Spleen (tissue), 11 donors: Measurements from ENCODE around the gene ATG7. TPM values are rescaled to one million over a fixed set of nuclear protein-coding genes. Genes with fewer than 3 reads are reported as not detected.

Source experiments
- DNase-seq: peaks from one replicate; pipeline ENCODE4 v3.0.0-alpha.2; 2020
- H3K27ac ChIP-seq, 8 donors: fragments of 200-600 bp; sonication (generic) in 7 of 8; 1 replicate in 4 of 8; 2 replicates in 4 of 8; pipeline versions ENCODE4 v1.5.0 to v1.8.0; 2016 to 2021; ENCODE audit warnings: inconsistent platforms in 4 of 8, mild to moderate bottlenecking in 4 of 8, moderate library complexity in 1 of 8
- H3K27me3 ChIP-seq, 7 donors: fragments of 200-600 bp; sonication (generic) in 6 of 7; replicated peaks in 1 of 7; 1 replicate in 4 of 7; 2 replicates in 3 of 7; pipeline versions ENCODE4 v1.5.0 to v1.8.0; 2016 to 2021; ENCODE audit warnings: inconsistent platforms in 3 of 7, mild to moderate bottlenecking in 1 of 7
- H3K36me3 ChIP-seq, 6 donors: fragments of 200-600 bp; sonication (generic) in 5 of 6; 1 replicate in 4 of 6; 2 replicates in 2 of 6; pipeline versions ENCODE4 v1.5.0 to v1.8.0; 2016 to 2021; ENCODE audit warnings: inconsistent platforms in 2 of 6
- H3K4me1 ChIP-seq, 6 donors: fragments of 200-600 bp; sonication (generic) in 5 of 6; 1 replicate in 3 of 6; 2 replicates in 3 of 6; pipeline versions ENCODE4 v1.5.0 to v1.8.0; 2016 to 2021; ENCODE audit warnings: inconsistent platforms in 3 of 6
- H3K4me3 ChIP-seq, 8 donors: fragments of 200-600 bp; sonication (generic) in 7 of 8; 1 replicate in 4 of 8; 2 replicates in 4 of 8; pipeline versions ENCODE4 v1.5.0 to v1.8.0; 2016 to 2021; ENCODE audit warnings: inconsistent platforms in 4 of 8, mild to moderate bottlenecking in 4 of 8, moderate library complexity in 2 of 8
- H3K9me3 ChIP-seq, 8 donors: fragments of 200-600 bp; sonication (generic) in 7 of 8; 1 replicate in 4 of 8; 2 replicates in 4 of 8; pipeline versions ENCODE4 v1.5.0 to v1.8.0; 2016 to 2021; ENCODE audit warnings: inconsistent platforms in 4 of 8
- CTCF ChIP-seq, 11 experiments: fragments of 200-600 bp in 7 of 11; fragments of 450-650 bp in 4 of 11; sonication (generic) in 4 of 11; IDR thresholded peaks in 8 of 11; conservative IDR thresholded peaks in 3 of 11; 1 replicate in 7 of 11; 2 replicates in 4 of 11; pipeline versions ENCODE4 v1.4.0 to v1.8.0; 2016 to 2021; ENCODE audit warnings: antibody characterized with exemption in 11 of 11, inconsistent platforms in 4 of 11, mild to moderate bottlenecking in 1 of 11
- POLR2A ChIP-seq, 3 donors: fragments of 450-650 bp; IDR thresholded peaks; one replicate each; pipeline ENCODE4 v1.5.1; 2017; ENCODE audit warnings: antibody characterized with exemption in 3 of 3, mild to moderate bottlenecking in 1 of 3
- POLR2AphosphoS5 ChIP-seq, 3 donors: sonication (generic); formaldehyde crosslinking; IDR thresholded peaks; one replicate each; pipeline ENCODE4 v1.5.1; 2017; ENCODE audit warnings: antibody characterized with exemption in 3 of 3
- WGBS, 5 donors: extraction: QIAGEN DNeasy Blood & Tissue Kit in 3 of 5; methylation state at CpG; one replicate each; pipeline versions ENCODE4 v1.1.5 to v1.1.7; 2013 to 2018; 5-methylcytosine and 5-hydroxymethylcytosine counted together
- intact Hi-C: fragments of 100-400 bp; cut with DNase I; formaldehyde crosslinking; loops from one replicate; pipeline ENCODE4 v1.15.0; 2023; ENCODE audit warnings: low total_unique reads
- polyA plus RNA-seq, 3 donors: library from polyadenylated mRNA; stranded (reverse); fragments of 200-250 nt; gene quantifications; one replicate each; pipeline ENCODE4 v1.2.1, GENCODE V29; 2013
- total RNA-seq, 7 donors: library from RNA; depleted of rRNA in 3 of 7; stranded (reverse); fragments of >200 nt in 3 of 7; fragmentation: NEBNext Ultra II Directional in 4 of 7; extraction: Animal tissue kit (Norgen Biotek cat#: 25700) in 4 of 7; gene quantifications; one replicate each; pipeline versions ENCODE4 v1.1.0 to v1.2.1, GENCODE V29; 2016 to 2021
- donor health status: healthy with polysubstance abuse.
- donor health status: DM: no; HTN: no; CAD: no; lungs with moderate emphysema.
- donor health status: DM: no; HTN: no; CAD: no.
- donor health status: Bipolar disorder and iron deficiency.
- donor health status: healthy.
- donor health status: DM: no; HTN: no; CAD: no.
- donor health status: DM: yes; HTN: yes; CAD: no.

Gene ATG7
- total and polyA plus RNA-seq, 10 donors = 7.5 to 114 (median 77.1) TPM

- TF ChIP-seq POLR2A (IDR thresholded peaks at IDR 0.05) (no peak), CTCF (IDR thresholded peaks at IDR 0.05 in 8 of 11, conservative IDR thresholded peaks at IDR 0.05 in 3 of 11) (no peak), POLR2AphosphoS5 (IDR thresholded peaks at IDR 0.05) (no peak)
- Histone ChIP-seq H3K9me3 (no peaks in the 10 kb centered on the region), H3K4me1 (peaks cover 11 to 83% (median 35%) of the 10 kb centered on the region in 6 donors), H3K27ac (peak overlapping the region in 7 of 8 donors; percentile 8 to 69 (median 63)), H3K27me3 (no peaks in the 10 kb centered on the region), H3K4me3 (no peak overlapping the region), H3K36me3 (peaks cover 0 to 44% (median 15%) of the 10 kb centered on the region in 6 donors)
- intact Hi-C loops = no loop called here
- DNase-seq = no peak
- 75 to 87% (median 78%) methylated on average over 5 of the region's 5 CpGs for WGBS, 5 donors
Measured at GRCh38 chr3:11602886-11603527, 330.8 kb downstream of the ATG7 start.

GRCh38 chr3:11603628-11604027 lies 331.4 kb downstream of the ATG7 start:
- TF ChIP-seq POLR2A (IDR thresholded peaks at IDR 0.05) (no peak), POLR2AphosphoS5 (IDR thresholded peaks at IDR 0.05) (peak in 1 of 3 donors; percentile 24)
- intact Hi-C loops = no loop called here
- no peaks in the 10 kb centered on the region for H3K9me3 ChIP-seq
- peak overlapping the region; percentile 8 to 69 (median 57) for H3K27ac ChIP-seq
- 61 to 82% (median 64%) methylated on average over 9 of the region's 9 CpGs for WGBS, 5 donors
- peaks cover 0 to 44% (median 15%) of the 10 kb centered on the region in 6 donors for H3K36me3 ChIP-seq
- DNase-seq = no peak
- no peaks in the 10 kb centered on the region for H3K27me3 ChIP-seq
- H3K4me1 ChIP-seq = peaks cover 14 to 83% (median 41%) of the 10 kb centered on the region in 6 donors
- H3K4me3 ChIP-seq = no peak overlapping the region

GRCh38 chr3:11604139-11604892 lies 332.1 kb downstream of the ATG7 start:
- TF ChIP-seq POLR2AphosphoS5 (IDR thresholded peaks at IDR 0.05) = peak in 1 of 3 donors; percentile 10
- no peak for TF ChIP-seq POLR2A (IDR thresholded peaks at IDR 0.05)
- no peaks in the 10 kb centered on the region for H3K27me3 ChIP-seq
- H3K4me3 ChIP-seq = no peak overlapping the region
- H3K4me1 ChIP-seq = peaks cover 16 to 83% (median 45%) of the 10 kb centered on the region in 6 donors
- intact Hi-C loops = no loop called here
- no peak for DNase-seq
- WGBS, 5 donors = 65 to 81% (median 78%) methylated on average over 10 to 15 of the region's 15 CpGs
- no peaks in the 10 kb centered on the region for H3K9me3 ChIP-seq
- H3K27ac ChIP-seq = peak overlapping the region in 7 of 8 donors; percentile 41 to 69 (median 63)
- H3K36me3 ChIP-seq = peaks cover 0 to 43% (median 15%) of the 10 kb centered on the region in 6 donors

- WGBS, 5 donors = 85 to 100% (median 95%) methylated on average over 1 of the region's 1 CpG
- H3K4me3 ChIP-seq = no peak overlapping the region
- peak overlapping the region in 1 of 8 donors; percentile 37 for H3K27ac ChIP-seq
- H3K36me3 ChIP-seq = peaks cover 0 to 32% (median 10%) of the 10 kb centered on the region in 6 donors
- no peaks in the 10 kb centered on the region for H3K9me3 ChIP-seq
- peaks cover 16 to 88% (median 45%) of the 10 kb centered on the region in 6 donors for H3K4me1 ChIP-seq
- H3K27me3 ChIP-seq = no peaks in the 10 kb centered on the region
- no peak for DNase-seq
- no peak for TF ChIP-seq POLR2AphosphoS5 (IDR thresholded peaks at IDR 0.05)
- intact Hi-C loops = no loop called here
Measured at GRCh38 chr3:11605398-11605797, 333.2 kb downstream of the ATG7 start.

GRCh38 chr3:11606090-11606784 lies 334.0 kb downstream of the ATG7 start:
- Histone ChIP-seq H3K27me3 (no peaks in the 10 kb centered on the region), H3K36me3 (peaks cover 0 to 23% (median 2%) of the 10 kb centered on the region in 6 donors), H3K4me3 (no peak overlapping the region), H3K9me3 (no peaks in the 10 kb centered on the region), H3K27ac (peak overlapping the region in 1 of 8 donors; percentile 37), H3K4me1 (peaks cover 12 to 90% (median 38%) of the 10 kb centered on the region in 6 donors)
- 72 to 88% (median 83%) methylated on average over 11 of the region's 11 CpGs for WGBS, 5 donors
- DNase-seq = no peak
- intact Hi-C loops = no loop called here
- TF ChIP-seq POLR2AphosphoS5 (IDR thresholded peaks at IDR 0.05) = no peak
- no peak for TF ChIP-seq CTCF (IDR thresholded peaks at IDR 0.05 in 8 of 11, conservative IDR thresholded peaks at IDR 0.05 in 3 of 11)
- TF ChIP-seq POLR2A (IDR thresholded peaks at IDR 0.05) = no peak
